SK-N-SH (cell line): ENCODE results near the gene SCTR. TPM values are rescaled to one million over a fixed set of nuclear protein-coding genes. Genes with fewer than 3 reads are reported as not detected.
A peak's percentile ranks its signal among the peaks of the same experiment; 100 is the strongest.

ENCODE experiments used
- CTCF ChIA-PET: fragments of 300-600, 350-600 bp; formaldehyde crosslinking; extraction: SDS; loops from one replicate; lab custom pipeline; 2021; lab: Yijun Ruan, JAX
- POLR2A ChIA-PET: fragments of 350-600 bp; sonication (Branson Sonifier 250); formaldehyde crosslinking; extraction: SDS; loops from one replicate; lab custom pipeline; 2020; ENCODE audit warnings: antibody characterized with exemption, inconsistent platforms; lab: Yijun Ruan, JAX
- DNase-seq: peaks from one replicate; pipeline ENCODE4 v3.0.0; 2012
- H2AFZ ChIP-seq: fragments of 200-600 bp; sonication (generic); 2 replicates; pipeline ENCODE4 v1.8.1; 2016; ENCODE audit warnings: antibody characterized with exemption, mild to moderate bottlenecking, low read depth
- H3F3A ChIP-seq: fragments of 200-600 bp; sonication (generic); replicated peaks from 2 replicates; pipeline ENCODE3; 2016; ENCODE audit warnings: antibody characterized with exemption, mild to moderate bottlenecking; ENCODE audit not compliant: insufficient read depth
- H3K27ac ChIP-seq, 2 experiments: fragments of 200-500 bp in 1 of 2; fragments of 200-600 bp in 1 of 2; sonication (Bioruptor generic) in 1 of 2; sonication (generic), shearing (Covaris generic) in 1 of 2; 2 replicates each; pipeline versions ENCODE4 v1.5.1 to v1.6.1; 2014 to 2016; ENCODE audit warnings: low read depth in 2 of 2, inconsistent platforms in 1 of 2, low read length in 1 of 2, mild to moderate bottlenecking in 1 of 2, mixed read lengths in 1 of 2
- H3K27me3 ChIP-seq: fragments of 200-600 bp; sonication (generic), shearing (Covaris generic); 2 replicates; pipeline ENCODE4 v1.6.1; 2016; ENCODE audit warnings: mixed run types; ENCODE audit not compliant: insufficient read depth
- H3K36me3 ChIP-seq, 2 experiments: fragments of 200-500 bp in 1 of 2; fragments of 200-600 bp in 1 of 2; sonication (Bioruptor generic) in 1 of 2; sonication (generic) in 1 of 2; replicated peaks in 1 of 2; 2 replicates each; pipeline versions ENCODE3 to v1.5.1; 2014 to 2016; ENCODE audit warnings: low read length in 1 of 2, mild to moderate bottlenecking in 1 of 2; ENCODE audit not compliant: insufficient read depth in 2 of 2, control insufficient read depth in 1 of 2
- H3K4me1 ChIP-seq, 2 experiments: fragments of 200-500 bp in 1 of 2; fragments of 200-600 bp in 1 of 2; sonication (Bioruptor generic) in 1 of 2; sonication (generic), shearing (Covaris generic) in 1 of 2; 2 replicates each; pipeline versions ENCODE4 v1.5.1 to v1.6.1; 2014 to 2016; ENCODE audit warnings: low read depth in 1 of 2, low read length in 1 of 2, mixed run types in 1 of 2; ENCODE audit not compliant: insufficient read depth in 2 of 2, control insufficient read depth in 1 of 2
- H3K4me2 ChIP-seq: fragments of 200-600 bp; sonication (generic), shearing (Covaris generic); 2 replicates; pipeline ENCODE4 v1.6.1; 2017; ENCODE audit warnings: mixed run types
- H3K4me3 ChIP-seq, 2 experiments: fragments of 200-500 bp in 1 of 2; fragments of 200-600 bp in 1 of 2; sonication (Bioruptor generic) in 1 of 2; sonication (generic), shearing (Covaris generic) in 1 of 2; 2 replicates each; pipeline versions ENCODE4 v1.5.1 to v1.8.1; 2014 to 2016; ENCODE audit warnings: low read depth in 2 of 2, inconsistent platforms in 1 of 2, low read length in 1 of 2, mild to moderate bottlenecking in 1 of 2, mixed read lengths in 1 of 2, moderate library complexity in 1 of 2
- H3K79me2 ChIP-seq: fragments of 200-600 bp; sonication (generic); 2 replicates; pipeline ENCODE4 v1.8.1; 2017; ENCODE audit warnings: mild to moderate bottlenecking; ENCODE audit not compliant: insufficient read depth
- H3K9ac ChIP-seq: fragments of 200-600 bp; sonication (generic); 2 replicates; pipeline ENCODE4 v1.6.1; 2017; ENCODE audit warnings: mixed run types
- H3K9me2 ChIP-seq: fragments of 200-600 bp; sonication (generic); 2 replicates; pipeline ENCODE4 v1.6.1; 2017; ENCODE audit warnings: mixed run types
- H3K9me3 ChIP-seq: fragments of 200-600 bp; sonication (generic); 2 replicates; pipeline ENCODE4 v1.6.1; 2017; ENCODE audit warnings: mixed run types, mild to moderate bottlenecking, moderate library complexity
- H4K20me1 ChIP-seq: fragments of 200-600 bp; sonication (generic); 2 replicates; pipeline ENCODE4 v1.6.1; 2017; ENCODE audit warnings: mild to moderate bottlenecking, mixed run types; ENCODE audit not compliant: insufficient read depth
- CHD2 ChIP-seq: fragments of 150-350 bp; IDR thresholded peaks from 2 replicates; pipeline ENCODE4 v1.6.1; 2018; ENCODE audit warnings: low read length; ENCODE audit not compliant: partially characterized antibody
- FOSL2 ChIP-seq: IDR thresholded peaks from 2 replicates; pipeline ENCODE4 v1.4.0; 2012; ENCODE audit warnings: low read depth, mild to moderate bottlenecking, moderate library complexity, borderline replicate concordance
- GABPA ChIP-seq: IDR thresholded peaks from 2 replicates; pipeline ENCODE4 v1.4.0; 2012; ENCODE audit warnings: low read depth, mild to moderate bottlenecking
- MEF2A ChIP-seq: IDR thresholded peaks from 2 replicates; pipeline ENCODE4 v1.4.0; 2012; ENCODE audit warnings: low read depth, borderline replicate concordance
- MXI1 ChIP-seq: IDR thresholded peaks from 2 replicates; pipeline ENCODE4 v1.6.1; 2012; ENCODE audit warnings: mild to moderate bottlenecking, low read depth, low read length, improper control_type of control experiment
- RFX5 ChIP-seq: IDR thresholded peaks from 2 replicates; pipeline ENCODE4 v1.6.1; 2012; ENCODE audit warnings: mild to moderate bottlenecking, improper control_type of control experiment, low read length
- TAF1 ChIP-seq: IDR thresholded peaks from 2 replicates; pipeline ENCODE4 v1.6.1; 2012; ENCODE audit warnings: low read depth, mild to moderate bottlenecking, low read length, moderate library complexity, borderline replicate concordance
- WGBS: methylation state at CpG from one replicate; pipeline ENCODE4 v1.1.6; 2017; ENCODE audit warnings: low lambda C conversion rate; 5-methylcytosine and 5-hydroxymethylcytosine counted together
- polyA plus RNA-seq, 3 experiments: library from polyadenylated mRNA; depleted of rRNA; stranded (reverse); fragments of >200 nt; gene quantifications; 2 replicates each; pipeline ENCODE4 v1.2.3, GENCODE V29; 2012
- TF ChIP-seq, protein P1 (sequence below): IDR thresholded peaks from 2 replicates; pipeline ENCODE4; 2012
- TF ChIP-seq, protein P2 (sequence below): fragments of 200-600 bp; sonication (generic); IDR thresholded peaks from 2 replicates; pipeline ENCODE4 v1.6.1; 2017; ENCODE audit warnings: antibody characterized with exemption, mild to moderate bottlenecking, moderate library complexity
- TF ChIP-seq, protein P3 (sequence below): IDR thresholded peaks from 2 replicates; pipeline ENCODE4 v1.6.1; 2012; ENCODE audit warnings: mild to moderate bottlenecking, low read depth, low read length, moderate library complexity
- TF ChIP-seq, protein P4 (sequence below): IDR thresholded peaks from 2 replicates; pipeline ENCODE4 v1.4.0; 2012; ENCODE audit warnings: low read depth, borderline replicate concordance

Gene SCTR
- polyA plus RNA-seq, 1 of the 3 experiments (the other 2 are of a cell fraction): not detected

DNA sequence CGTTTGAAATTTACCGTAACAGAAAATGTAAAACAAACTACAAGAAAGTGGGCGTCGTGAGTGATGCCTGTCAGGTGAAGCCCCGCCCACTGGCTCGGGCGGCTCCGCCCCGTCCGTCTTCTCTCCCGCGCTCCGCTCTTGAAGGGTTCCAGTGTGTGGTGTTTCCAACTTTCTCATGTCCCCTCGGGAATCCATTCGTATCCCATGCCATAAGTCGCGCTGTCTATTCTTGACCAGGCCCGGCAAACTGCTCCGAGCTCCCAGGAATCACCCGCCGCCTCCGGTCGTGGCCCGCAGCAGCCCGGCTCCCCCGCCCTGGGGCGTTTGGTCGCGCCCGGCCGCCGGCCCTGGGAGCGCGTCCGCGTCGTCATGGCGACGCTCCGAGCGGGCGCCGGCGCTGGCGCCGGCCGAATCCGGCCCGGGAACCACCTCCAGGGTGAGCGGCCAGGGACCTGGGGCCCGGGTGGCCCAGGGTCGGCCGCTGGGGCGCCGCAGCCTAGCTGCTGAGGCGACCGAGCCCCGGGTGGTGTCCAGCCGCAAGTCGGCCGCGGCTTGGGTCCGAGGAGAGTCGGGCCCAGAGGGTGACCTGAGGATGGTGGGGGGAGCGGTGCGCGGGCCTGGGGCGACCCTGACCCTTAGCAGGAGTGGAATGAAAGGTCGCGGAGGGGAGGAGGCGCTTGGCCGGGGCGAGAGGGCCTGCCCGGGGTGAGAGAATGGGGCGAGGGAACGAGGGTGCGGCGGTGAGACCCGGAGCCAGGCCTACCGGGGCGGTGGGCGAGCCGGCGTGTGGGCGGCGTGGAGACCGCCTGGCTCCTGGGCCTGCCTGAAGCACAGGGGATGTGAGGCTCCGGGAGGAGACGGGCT lies 20.0 kb upstream of the SCTR start, which contains the start of gene CFAP221:
Gene CFAP221, plus strand, starts transcription at position 375 of the 864 bp plus-strand sequence. CDS start 1,683 bp downstream, outside the sequence.
- no peaks in the 10 kb centered on the region for H3K9me2 ChIP-seq
- peak within 1 kb of the TSS; percentile 58 to 67 for H3K4me3 ChIP-seq
- H3K9ac ChIP-seq: peak within 1 kb of the TSS; percentile 51; the same call in 1 of the 2 replicates
- no peaks in the 10 kb centered on the region for H3F3A ChIP-seq
- no peaks in the 10 kb centered on the region for H3K27me3 ChIP-seq
- POLR2A ChIA-PET: no interaction called here
- H3K4me1 ChIP-seq: peaks cover 0 to 3% of the 10 kb centered on the region in 2 experiments; a peak in 2 of 4 replicates
- H3K4me2 ChIP-seq: peak within 1 kb of the TSS; percentile 81
- TF ChIP-seq FOSL2 (no peak), MXI1 (0 out of 2 replicates have a peak, but pooled peaks have one; percentile 52)
- TF ChIP-seq, protein P1, sequence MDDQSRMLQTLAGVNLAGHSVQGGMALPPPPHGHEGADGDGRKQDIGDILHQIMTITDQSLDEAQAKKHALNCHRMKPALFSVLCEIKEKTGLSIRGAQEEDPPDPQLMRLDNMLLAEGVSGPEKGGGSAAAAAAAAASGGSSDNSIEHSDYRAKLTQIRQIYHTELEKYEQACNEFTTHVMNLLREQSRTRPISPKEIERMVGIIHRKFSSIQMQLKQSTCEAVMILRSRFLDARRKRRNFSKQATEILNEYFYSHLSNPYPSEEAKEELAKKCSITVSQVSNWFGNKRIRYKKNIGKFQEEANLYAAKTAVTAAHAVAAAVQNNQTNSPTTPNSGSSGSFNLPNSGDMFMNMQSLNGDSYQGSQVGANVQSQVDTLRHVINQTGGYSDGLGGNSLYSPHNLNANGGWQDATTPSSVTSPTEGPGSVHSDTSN: peak; percentile 81
- TF ChIP-seq, all 33 proteins: peak for 2
- no peak within 1 kb of the TSS for H3K27ac ChIP-seq
- CTCF ChIA-PET: interaction anchor here (1.0 kb wide), 1 partner anchor 60 kb away, joined by 4 read pairs; no protein-coding TSS in a partner anchor
- no peaks in the 10 kb centered on the region for H4K20me1 ChIP-seq
- WGBS: 21% methylated on average over 46 of the region's 89 CpGs
- H3K36me3 ChIP-seq: no peaks in the 10 kb centered on the region
- H3K79me2 ChIP-seq: no peaks in the 10 kb centered on the region
- peak within 1 kb of the TSS; percentile 94 for H2AFZ ChIP-seq
- no peaks in the 10 kb centered on the region for H3K9me3 ChIP-seq
- DNase-seq: peak; percentile 94

DNA sequence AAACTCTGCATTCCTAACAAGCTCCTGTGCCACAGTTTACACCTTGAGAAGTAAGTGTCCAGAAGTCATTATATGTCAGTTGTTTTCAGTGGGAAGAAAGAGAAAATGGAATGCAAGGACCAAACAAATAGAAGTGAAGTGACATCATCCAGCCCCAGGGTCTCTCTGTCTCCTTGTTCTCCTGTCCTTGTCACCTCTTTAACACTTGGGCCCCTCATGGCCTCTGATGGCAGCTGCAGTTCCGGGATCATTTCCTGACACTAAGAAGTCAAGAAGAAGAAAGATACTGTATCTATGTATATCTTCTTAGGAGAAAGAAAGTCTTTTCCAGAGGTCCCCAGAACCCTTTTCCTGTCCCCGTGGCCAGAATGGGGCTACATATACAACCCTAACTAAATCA lies 17.2 kb upstream of the SCTR start:
- TF ChIP-seq, protein P2, sequence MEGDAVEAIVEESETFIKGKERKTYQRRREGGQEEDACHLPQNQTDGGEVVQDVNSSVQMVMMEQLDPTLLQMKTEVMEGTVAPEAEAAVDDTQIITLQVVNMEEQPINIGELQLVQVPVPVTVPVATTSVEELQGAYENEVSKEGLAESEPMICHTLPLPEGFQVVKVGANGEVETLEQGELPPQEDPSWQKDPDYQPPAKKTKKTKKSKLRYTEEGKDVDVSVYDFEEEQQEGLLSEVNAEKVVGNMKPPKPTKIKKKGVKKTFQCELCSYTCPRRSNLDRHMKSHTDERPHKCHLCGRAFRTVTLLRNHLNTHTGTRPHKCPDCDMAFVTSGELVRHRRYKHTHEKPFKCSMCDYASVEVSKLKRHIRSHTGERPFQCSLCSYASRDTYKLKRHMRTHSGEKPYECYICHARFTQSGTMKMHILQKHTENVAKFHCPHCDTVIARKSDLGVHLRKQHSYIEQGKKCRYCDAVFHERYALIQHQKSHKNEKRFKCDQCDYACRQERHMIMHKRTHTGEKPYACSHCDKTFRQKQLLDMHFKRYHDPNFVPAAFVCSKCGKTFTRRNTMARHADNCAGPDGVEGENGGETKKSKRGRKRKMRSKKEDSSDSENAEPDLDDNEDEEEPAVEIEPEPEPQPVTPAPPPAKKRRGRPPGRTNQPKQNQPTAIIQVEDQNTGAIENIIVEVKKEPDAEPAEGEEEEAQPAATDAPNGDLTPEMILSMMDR: no peak
- TF ChIP-seq MEF2A (no peak), RFX5 (no peak), GABPA (no peak), TAF1 (no peak), CHD2 (no peak), FOSL2 (no peak)
- TF ChIP-seq, protein P3, sequence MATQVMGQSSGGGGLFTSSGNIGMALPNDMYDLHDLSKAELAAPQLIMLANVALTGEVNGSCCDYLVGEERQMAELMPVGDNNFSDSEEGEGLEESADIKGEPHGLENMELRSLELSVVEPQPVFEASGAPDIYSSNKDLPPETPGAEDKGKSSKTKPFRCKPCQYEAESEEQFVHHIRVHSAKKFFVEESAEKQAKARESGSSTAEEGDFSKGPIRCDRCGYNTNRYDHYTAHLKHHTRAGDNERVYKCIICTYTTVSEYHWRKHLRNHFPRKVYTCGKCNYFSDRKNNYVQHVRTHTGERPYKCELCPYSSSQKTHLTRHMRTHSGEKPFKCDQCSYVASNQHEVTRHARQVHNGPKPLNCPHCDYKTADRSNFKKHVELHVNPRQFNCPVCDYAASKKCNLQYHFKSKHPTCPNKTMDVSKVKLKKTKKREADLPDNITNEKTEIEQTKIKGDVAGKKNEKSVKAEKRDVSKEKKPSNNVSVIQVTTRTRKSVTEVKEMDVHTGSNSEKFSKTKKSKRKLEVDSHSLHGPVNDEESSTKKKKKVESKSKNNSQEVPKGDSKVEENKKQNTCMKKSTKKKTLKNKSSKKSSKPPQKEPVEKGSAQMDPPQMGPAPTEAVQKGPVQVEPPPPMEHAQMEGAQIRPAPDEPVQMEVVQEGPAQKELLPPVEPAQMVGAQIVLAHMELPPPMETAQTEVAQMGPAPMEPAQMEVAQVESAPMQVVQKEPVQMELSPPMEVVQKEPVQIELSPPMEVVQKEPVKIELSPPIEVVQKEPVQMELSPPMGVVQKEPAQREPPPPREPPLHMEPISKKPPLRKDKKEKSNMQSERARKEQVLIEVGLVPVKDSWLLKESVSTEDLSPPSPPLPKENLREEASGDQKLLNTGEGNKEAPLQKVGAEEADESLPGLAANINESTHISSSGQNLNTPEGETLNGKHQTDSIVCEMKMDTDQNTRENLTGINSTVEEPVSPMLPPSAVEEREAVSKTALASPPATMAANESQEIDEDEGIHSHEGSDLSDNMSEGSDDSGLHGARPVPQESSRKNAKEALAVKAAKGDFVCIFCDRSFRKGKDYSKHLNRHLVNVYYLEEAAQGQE: no peak
- TF ChIP-seq, protein P4, sequence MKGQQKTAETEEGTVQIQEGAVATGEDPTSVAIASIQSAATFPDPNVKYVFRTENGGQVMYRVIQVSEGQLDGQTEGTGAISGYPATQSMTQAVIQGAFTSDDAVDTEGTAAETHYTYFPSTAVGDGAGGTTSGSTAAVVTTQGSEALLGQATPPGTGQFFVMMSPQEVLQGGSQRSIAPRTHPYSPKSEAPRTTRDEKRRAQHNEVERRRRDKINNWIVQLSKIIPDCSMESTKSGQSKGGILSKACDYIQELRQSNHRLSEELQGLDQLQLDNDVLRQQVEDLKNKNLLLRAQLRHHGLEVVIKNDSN: no peak
- Histone ChIP-seq H3K9ac (no peak overlapping the region), H3F3A (no peaks in the 10 kb centered on the region), H4K20me1 (no peaks in the 10 kb centered on the region), H3K9me3 (no peaks in the 10 kb centered on the region), H3K9me2 (no peaks in the 10 kb centered on the region), H3K4me3 (no peak overlapping the region), H3K4me2 (no peak overlapping the region), H3K27ac (no peak overlapping the region), H3K4me1 (peaks cover 0 to 3% of the 10 kb centered on the region in 2 experiments; a peak in 1 of 4 replicates), H3K79me2 (no peaks in the 10 kb centered on the region), H3K27me3 (no peaks in the 10 kb centered on the region), H3K36me3 (no peaks in the 10 kb centered on the region), H2AFZ (no peak overlapping the region)
- POLR2A ChIA-PET: no interaction called here
- 42% methylated on average over 2 of the region's 2 CpGs for WGBS
- DNase-seq: no peak
- CTCF ChIA-PET: interaction anchor here (1.9 kb wide), 1 partner anchor 65 kb away, joined by 5 read pairs; no protein-coding TSS in a partner anchor
